HCT116 (cell line): Measurements from ENCODE around the gene SPATA25. TPM values are rescaled to one million over a fixed set of nuclear protein-coding genes. Genes with fewer than 3 reads are reported as not detected.

ENCODE experiments used
- ATAC-seq: fragments of 200-7000 bp; cut with Tn5 transposase; 2 replicates; pipeline ENCODE4 v1.9.1; 2020; ENCODE audit warnings: mild to moderate bottlenecking, moderate library complexity
- BruUV-seq: library from RNA; stranded (reverse); fragments of 400-500 nt; replicated peaks from 2 replicates; lab custom pipeline; 2021; lab: Mats Ljungman, UMichigan
- CTCF ChIA-PET: fragments of 300-600 bp; sonication (Branson Sonifier 250); formaldehyde crosslinking; loops from one replicate; lab custom pipeline; 2021; ENCODE audit warnings: antibody characterized with exemption; lab: Charles Lee
- POLR2A ChIA-PET: fragments of 300-600, 350-600 bp; sonication (Branson Sonifier 250); formaldehyde crosslinking; loops from one replicate; lab custom pipeline; 2021; ENCODE audit warnings: antibody characterized with exemption; lab: Charles Lee
- RAD21 ChIA-PET, 2 experiments: fragments of 300-600 bp; sonication (Branson Sonifier 250); formaldehyde crosslinking; loops; one replicate each; lab custom pipeline; 2023; ENCODE audit warnings: low total read pairs in 2 of 2; ENCODE audit not compliant: uncharacterized antibody in 2 of 2, unreplicated experiment in 2 of 2, low non-redundant PET in 1 of 2; lab: Charles Lee
- DNase-seq: peaks from one replicate; pipeline ENCODE4 v3.0.0-alpha.2; 2010; ENCODE audit warnings: low read depth, low spot score
- H2AFZ ChIP-seq: fragments of 200-600 bp; shearing (Covaris generic), sonication (generic); 2 replicates; pipeline ENCODE4 v1.6.1; 2017; ENCODE audit warnings: low read depth, mixed run types, mixed read lengths, antibody characterized with exemption, low read length; ENCODE audit not compliant: poor library complexity, severe bottlenecking
- H3K27ac ChIP-seq: 2 replicates; pipeline ENCODE4 v1.5.1; 2012; ENCODE audit warnings: low read depth, low read length
- H3K27me3 ChIP-seq: fragments of 200-600 bp; sonication (generic); 2 replicates; pipeline ENCODE4 v1.6.1; 2016; ENCODE audit warnings: mixed run types, low read length, mixed read lengths; ENCODE audit not compliant: insufficient read depth
- H3K36me3 ChIP-seq, 2 experiments: fragments of 200-500 bp in 1 of 2; fragments of 200-600 bp in 1 of 2; sonication (Bioruptor generic) in 1 of 2; sonication (generic) in 1 of 2; 2 replicates each; pipeline versions ENCODE4 v1.5.1 to v1.6.1; 2014 to 2016; ENCODE audit warnings: low read length in 2 of 2, inconsistent platforms in 1 of 2, mixed read lengths in 1 of 2, mixed run types in 1 of 2; ENCODE audit not compliant: insufficient read depth in 2 of 2, control insufficient read depth in 1 of 2
- H3K4me1 ChIP-seq, 2 experiments: fragments of 200-600 bp in 1 of 2; sonication (generic) in 1 of 2; 2 replicates each; pipeline versions ENCODE4 v1.5.1 to v1.6.1; 2012 to 2017; ENCODE audit warnings: low read length in 2 of 2, inconsistent platforms in 1 of 2, mild to moderate bottlenecking in 1 of 2, mixed read lengths in 1 of 2, mixed run types in 1 of 2, moderate library complexity in 1 of 2; ENCODE audit not compliant: insufficient read depth in 2 of 2, control insufficient read depth in 1 of 2
- H3K4me2 ChIP-seq: fragments of 200-600 bp; sonication (generic); 2 replicates; pipeline ENCODE4 v1.6.1; 2017; ENCODE audit warnings: mixed run types, low read length, mixed read lengths
- H3K4me3 ChIP-seq, 2 experiments: fragments of 200-600 bp in 1 of 2; sonication (generic) in 1 of 2; replicated peaks in 1 of 2; 2 replicates each; pipeline ENCODE4 v1.5.1; 2011 to 2016; ENCODE audit warnings: low read length in 2 of 2, control low read depth in 1 of 2, low read depth in 1 of 2, mild to moderate bottlenecking in 1 of 2, mixed read lengths in 1 of 2, mixed run types in 1 of 2
- H3K79me2 ChIP-seq: fragments of 200-600 bp; sonication (generic); 2 replicates; pipeline ENCODE4 v1.6.1; 2017; ENCODE audit warnings: mild to moderate bottlenecking, mixed run types, low read length, moderate library complexity, mixed read lengths; ENCODE audit not compliant: insufficient read depth
- H3K9ac ChIP-seq: fragments of 200-600 bp; sonication (generic); 2 replicates; pipeline ENCODE4 v1.6.1; 2016; ENCODE audit warnings: low read length, mixed read lengths
- H3K9me2 ChIP-seq: fragments of 200-600 bp; sonication (generic), shearing (Covaris generic); 2 replicates; pipeline ENCODE4 v1.6.1; 2017; ENCODE audit warnings: mixed run types, mild to moderate bottlenecking, moderate library complexity; ENCODE audit not compliant: insufficient read depth
- H3K9me3 ChIP-seq, 2 experiments: fragments of 200-500 bp in 1 of 2; fragments of 200-600 bp in 1 of 2; sonication (Bioruptor generic) in 1 of 2; sonication (generic) in 1 of 2; 2 replicates each; pipeline ENCODE4 v1.6.1; 2014 to 2017; ENCODE audit warnings: low read length in 2 of 2, mixed read lengths in 2 of 2, inconsistent platforms in 1 of 2, low read depth in 1 of 2, mild to moderate bottlenecking in 1 of 2, mixed run types in 1 of 2, moderate library complexity in 1 of 2; ENCODE audit not compliant: control insufficient read depth in 1 of 2, insufficient read depth in 1 of 2
- H4K20me1 ChIP-seq: fragments of 200-600 bp; sonication (generic), shearing (Covaris generic); 2 replicates; pipeline ENCODE4 v1.6.1; 2017; ENCODE audit warnings: mixed run types, mild to moderate bottlenecking, moderate library complexity; ENCODE audit not compliant: insufficient read depth
- CEBPB ChIP-seq: IDR thresholded peaks from 2 replicates; pipeline ENCODE4 v1.6.1; 2012; ENCODE audit warnings: low read depth
- EGR1 ChIP-seq: IDR thresholded peaks from 2 replicates; pipeline ENCODE4 v1.6.1; 2012; ENCODE audit warnings: low read depth
- FOSL1 ChIP-seq: IDR thresholded peaks from 2 replicates; pipeline ENCODE4 v1.6.1; 2012; ENCODE audit warnings: low read depth
- MAX ChIP-seq: IDR thresholded peaks from 2 replicates; pipeline ENCODE4 v1.6.1; 2012
- POLR2A ChIP-seq: IDR thresholded peaks from 2 replicates; pipeline ENCODE4 v1.7.0; 2011; ENCODE audit warnings: borderline replicate concordance; ENCODE audit not compliant: insufficient read depth, insufficient read length; ENCODE audit errors: extremely low read depth
- POLR2AphosphoS5 ChIP-seq: IDR thresholded peaks from 2 replicates; pipeline ENCODE4 v1.6.1; 2011; ENCODE audit warnings: mild to moderate bottlenecking, low read depth, low read length, moderate library complexity
- RAD21 ChIP-seq: IDR thresholded peaks from 2 replicates; pipeline ENCODE4 v1.6.1; 2012; ENCODE audit warnings: low read depth, mild to moderate bottlenecking
- SIN3A ChIP-seq: IDR thresholded peaks from 2 replicates; pipeline ENCODE4 v1.6.1; 2012; ENCODE audit warnings: low read depth
- SP1 ChIP-seq: IDR thresholded peaks from 2 replicates; pipeline ENCODE4 v1.6.1; 2012; ENCODE audit warnings: low read depth
- YY1 ChIP-seq: IDR thresholded peaks from 2 replicates; pipeline ENCODE4 v1.6.1; 2011; ENCODE audit warnings: low read length, low read depth, moderate library complexity, mild to moderate bottlenecking; ENCODE audit not compliant: insufficient replicate concordance; ENCODE audit errors: extremely low read depth
- ZBTB33 ChIP-seq: IDR thresholded peaks from 2 replicates; pipeline ENCODE4 v1.6.1; 2011; ENCODE audit warnings: mild to moderate bottlenecking, low read length, moderate library complexity; ENCODE audit not compliant: insufficient replicate concordance; ENCODE audit errors: extremely low read depth
- ZFX ChIP-seq: fragments of 450-650 bp; IDR thresholded peaks from 2 replicates; pipeline ENCODE4 v1.6.1; 2017
- ZNF274 ChIP-seq: fragments of 200-500 bp; sonication (Bioruptor generic); IDR thresholded peaks from 2 replicates; pipeline ENCODE4 v1.6.1; 2014; ENCODE audit warnings: mild to moderate bottlenecking, low read depth, low read length, inconsistent platforms
- intact Hi-C: fragments of 100-400 bp; cut with micrococcal nuclease; formaldehyde crosslinking; loops from 2 replicates; pipeline ENCODE4 v1.10.0; 2022
- total RNA-seq: library from RNA; stranded (reverse); gene quantifications from one replicate; pipeline ENCODE4 v1.2.1, GENCODE V29; 2021; ENCODE audit not compliant: unreplicated experiment
- TF ChIP-seq, protein P1 (sequence below), 3 experiments: fragments of 200-600 bp in 1 of 3; sonication (generic) in 1 of 3; IDR thresholded peaks in 2 of 3; conservative IDR thresholded peaks in 1 of 3; 2 replicates each; pipeline ENCODE4 v1.5.1; 2012 to 2017; ENCODE audit warnings: low read depth in 2 of 3, low read length in 2 of 3, antibody characterized with exemption in 1 of 3, borderline replicate concordance in 1 of 3, control low read depth in 1 of 3, mild to moderate bottlenecking in 1 of 3, mixed read lengths in 1 of 3, mixed run types in 1 of 3, moderate library complexity in 1 of 3; ENCODE audit not compliant: insufficient read depth in 1 of 3

SPATA25 gene
- total RNA-seq, 1 experiment from 2014 or later = 0.42 TPM

GRCh38 chr20:45934586-45935415 is 47.4 kb upstream of the SPATA25 start, which contains the start of gene PCIF1:
Gene PCIF1 (plus strand): TSS chr20:45934683. CDS start chr20:45939000, 4,317 bp downstream.
- no peaks in the 10 kb centered on the region for H4K20me1 ChIP-seq
- POLR2A ChIA-PET = interaction anchor here (0.6 to 2.6 kb wide), 12 partner anchors 10 to 199 kb away, joined by 3 to 36 read pairs (median 4); partner anchors contain the start of genes ZNF335 and ZSWIM1

More at GRCh38 chr20:45934586-45935415, 47.4 kb upstream of the SPATA25 start, which contains the start of gene PCIF1:
- Histone ChIP-seq H2AFZ (no peak within 1 kb of the TSS), H3K9me2 (no peaks in the 10 kb centered on the region), H3K27me3 (no peaks in the 10 kb centered on the region), H3K9me3 (no peaks in the 10 kb centered on the region), H3K27ac (peak within 1 kb of the TSS; percentile 100), H3K79me2 (peaks cover 31% of the 10 kb centered on the region), H3K36me3 (peaks cover 11 to 19% of the 10 kb centered on the region in 2 experiments), H3K4me3 (peak within 1 kb of the TSS; percentile 94 to 97), H3K4me1 (peaks cover 4 to 32% of the 10 kb centered on the region in 2 experiments; a peak in 3 of 4 replicates), H3K9ac (peak within 1 kb of the TSS; percentile 98), H3K4me2 (peak within 1 kb of the TSS; percentile 87)
- DNase-seq (peak; percentile 93), ATAC-seq (peak; percentile 79)
- BruUV-seq = no TSS peak
- TF ChIP-seq POLR2A = peak; percentile 89
- peak; percentile 99 for TF ChIP-seq YY1
- peak; percentile 93 for TF ChIP-seq POLR2AphosphoS5
- TF ChIP-seq ZFX = peak; percentile 31; the same call in 1 of the 2 replicates
- no peak for TF ChIP-seq FOSL1
- TF ChIP-seq CEBPB = no peak
- TF ChIP-seq SP1 = peak; percentile 83
- TF ChIP-seq, protein P1, sequence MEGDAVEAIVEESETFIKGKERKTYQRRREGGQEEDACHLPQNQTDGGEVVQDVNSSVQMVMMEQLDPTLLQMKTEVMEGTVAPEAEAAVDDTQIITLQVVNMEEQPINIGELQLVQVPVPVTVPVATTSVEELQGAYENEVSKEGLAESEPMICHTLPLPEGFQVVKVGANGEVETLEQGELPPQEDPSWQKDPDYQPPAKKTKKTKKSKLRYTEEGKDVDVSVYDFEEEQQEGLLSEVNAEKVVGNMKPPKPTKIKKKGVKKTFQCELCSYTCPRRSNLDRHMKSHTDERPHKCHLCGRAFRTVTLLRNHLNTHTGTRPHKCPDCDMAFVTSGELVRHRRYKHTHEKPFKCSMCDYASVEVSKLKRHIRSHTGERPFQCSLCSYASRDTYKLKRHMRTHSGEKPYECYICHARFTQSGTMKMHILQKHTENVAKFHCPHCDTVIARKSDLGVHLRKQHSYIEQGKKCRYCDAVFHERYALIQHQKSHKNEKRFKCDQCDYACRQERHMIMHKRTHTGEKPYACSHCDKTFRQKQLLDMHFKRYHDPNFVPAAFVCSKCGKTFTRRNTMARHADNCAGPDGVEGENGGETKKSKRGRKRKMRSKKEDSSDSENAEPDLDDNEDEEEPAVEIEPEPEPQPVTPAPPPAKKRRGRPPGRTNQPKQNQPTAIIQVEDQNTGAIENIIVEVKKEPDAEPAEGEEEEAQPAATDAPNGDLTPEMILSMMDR (IDR thresholded peaks at IDR 0.05 in 2 of 3, conservative IDR thresholded peaks at IDR 0.05 in 1 of 3; ENCODE audit: borderline replicate concordance in 1 of 3, insufficient read depth in 1 of 3, low read depth in 2 of 3, low read length in 2 of 3) = no peak
- TF ChIP-seq ZBTB33 = no peak
- peak; percentile 45 for TF ChIP-seq SIN3A
- no peak for TF ChIP-seq RAD21
- TF ChIP-seq ZNF274 = no peak
- TF ChIP-seq EGR1 = peak; percentile 78
- TF ChIP-seq MAX = peak; percentile 51; the same call in 1 of the 2 replicates
- ChIA-PET RAD21 (no interaction called here), CTCF (interaction anchor here (1.9 to 2.6 kb wide), 2 partner anchors 35 to 110 kb away, joined by 6 to 30 read pairs; no protein-coding TSS in a partner anchor)
- intact Hi-C loops = loop anchor here (10.0 kb wide), 2 partner anchors 100 to 390 kb away; partner anchors contain the start of genes EPPIN and SNX21
